HG03064 (cell line): ENCODE measurements around the gene GSTA1.
"Not testable (repeated sequence)": the region's sequence is repeated elsewhere in the genome, so short reads cannot be mapped to it uniquely, and the experiment has no call there.

ENCODE experiments used
- ATAC-seq: cut with Tn5 transposase; IDR thresholded peaks from one replicate; pipeline ENCODE4 v1.9.1; 2021; ENCODE audit warnings: low read depth; ENCODE audit not compliant: unreplicated experiment

GSTA1 gene

DNA sequence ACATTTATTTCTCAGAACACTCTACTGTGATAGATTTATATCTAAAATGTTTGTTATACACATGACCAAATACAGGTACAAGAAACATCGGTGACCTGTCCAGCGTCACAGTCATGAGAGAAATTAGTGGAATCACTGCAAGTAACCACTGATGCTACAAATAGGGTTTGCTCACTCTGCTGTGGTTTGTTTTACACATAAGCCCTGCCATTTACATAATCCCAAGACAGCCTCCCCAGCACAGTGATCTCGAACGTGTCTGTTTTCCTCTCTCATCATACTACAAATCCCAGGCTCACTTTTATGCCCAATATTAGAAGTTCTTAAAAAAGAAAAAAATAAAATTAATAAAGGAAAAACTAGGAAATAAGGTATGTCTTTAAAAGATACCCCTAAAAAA, 6.2 kb upstream of the GSTA1 start:
- not testable (repeated sequence) for ATAC-seq

DNA sequence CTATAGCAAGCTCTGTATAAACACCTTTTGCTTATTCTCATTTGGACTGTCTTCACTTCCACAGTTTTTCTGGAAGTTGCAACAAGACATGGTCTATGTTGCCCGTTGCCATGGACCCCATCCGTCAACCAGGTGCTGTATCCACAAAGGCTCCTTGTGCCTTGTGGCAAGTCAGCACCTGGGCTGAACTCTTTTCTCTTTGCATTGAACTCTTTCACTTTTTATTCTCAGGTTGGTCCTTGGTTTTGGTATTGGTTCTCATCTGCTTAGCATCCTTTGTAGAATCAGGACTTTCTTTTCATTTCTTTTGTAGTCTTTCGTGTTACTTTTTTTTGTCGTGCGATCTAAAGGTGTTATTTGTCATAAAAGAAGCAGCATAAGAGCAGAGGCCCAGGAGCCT, 5.0 kb upstream of the GSTA1 start:
- ATAC-seq = no peak

DNA sequence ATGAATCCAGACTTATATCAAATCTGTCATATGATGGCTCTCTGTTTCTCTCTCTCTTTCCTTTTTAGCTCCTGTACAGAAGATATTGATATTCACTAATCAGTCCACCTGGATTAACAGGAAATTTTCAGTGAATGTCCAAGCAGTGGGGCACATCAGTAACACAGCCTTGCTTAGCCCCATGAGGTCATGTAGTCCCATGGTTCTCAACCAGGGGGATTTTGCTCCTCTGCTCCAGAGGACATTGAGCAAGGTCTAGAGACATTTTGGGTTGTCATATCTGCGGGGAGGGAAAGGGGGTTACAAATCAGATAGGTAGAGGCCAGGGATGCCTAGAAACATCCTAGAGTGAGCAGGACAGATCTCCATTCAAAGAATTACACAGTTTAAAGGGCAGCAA, 810 bp downstream of the GSTA1 start:
- ATAC-seq = no peak

DNA sequence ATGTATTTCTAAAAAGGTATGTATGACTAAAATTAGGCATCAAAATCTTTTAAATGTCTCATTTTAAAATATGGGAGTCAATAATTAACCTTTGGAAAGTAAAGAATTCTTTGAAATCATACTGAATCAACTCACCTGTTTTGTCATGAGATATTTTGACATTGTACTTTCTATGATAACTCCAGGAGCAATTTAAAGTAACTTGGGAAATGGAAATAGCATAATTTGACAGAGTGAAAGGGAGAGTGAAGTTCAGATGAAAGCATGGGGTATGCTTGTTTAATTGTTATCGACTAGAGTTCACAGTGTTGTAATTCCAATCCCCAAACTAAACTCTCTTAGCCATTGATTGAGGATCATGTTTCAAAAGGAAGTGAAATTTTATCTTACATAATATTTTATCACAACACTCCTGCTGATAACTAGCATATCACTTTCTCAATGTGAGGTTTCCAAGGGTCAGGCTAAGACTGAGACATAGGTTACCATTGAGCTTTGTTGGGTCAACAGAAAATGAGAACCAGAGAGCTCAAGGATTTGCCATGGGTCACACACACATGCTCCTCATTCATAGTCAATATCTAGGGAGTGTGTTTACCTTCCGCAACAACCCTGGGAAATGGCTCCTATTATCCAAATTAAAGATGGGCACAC, 2.3 kb downstream of the GSTA1 start:
- no peak for ATAC-seq

DNA sequence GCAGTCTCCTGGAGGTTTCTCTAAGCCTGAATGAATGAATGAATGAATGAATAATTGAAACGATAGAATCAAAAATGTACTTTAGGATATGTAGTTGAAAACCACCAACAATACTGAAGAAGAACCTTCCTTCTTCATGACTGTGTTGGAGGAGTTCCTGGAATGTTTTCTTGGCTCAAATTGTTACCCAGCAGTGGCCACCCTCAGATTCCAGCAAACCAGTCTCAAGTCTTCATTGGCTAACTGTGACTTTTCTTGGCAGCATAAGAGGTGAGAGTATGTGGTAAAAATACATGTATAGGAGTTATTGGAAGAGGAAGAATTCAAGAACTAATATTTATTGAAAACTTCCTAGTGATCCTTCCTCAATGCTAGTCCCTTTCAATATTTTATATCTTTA, 4.3 kb downstream of the GSTA1 start:
- not testable (repeated sequence) for ATAC-seq

DNA sequence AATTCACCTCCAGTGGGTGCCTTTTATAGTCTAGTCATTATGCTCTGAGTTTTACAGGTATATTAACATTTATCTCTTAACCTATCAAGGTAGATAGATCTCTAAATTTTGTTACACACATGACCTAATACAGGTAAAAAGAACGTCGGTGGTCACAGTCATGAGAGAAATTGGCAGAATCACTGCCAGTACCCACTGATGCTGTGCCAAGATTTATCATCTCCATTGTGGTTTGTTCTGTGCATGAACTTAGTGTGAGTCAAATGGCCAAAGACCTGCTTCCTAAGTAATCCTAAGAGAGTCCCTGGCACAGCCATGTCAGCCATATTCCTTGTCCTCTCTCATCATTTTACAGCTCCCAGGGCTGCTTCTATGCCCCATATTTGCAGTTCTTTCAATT, 9.2 kb downstream of the GSTA1 start:
- not testable (repeated sequence) for ATAC-seq

DNA sequence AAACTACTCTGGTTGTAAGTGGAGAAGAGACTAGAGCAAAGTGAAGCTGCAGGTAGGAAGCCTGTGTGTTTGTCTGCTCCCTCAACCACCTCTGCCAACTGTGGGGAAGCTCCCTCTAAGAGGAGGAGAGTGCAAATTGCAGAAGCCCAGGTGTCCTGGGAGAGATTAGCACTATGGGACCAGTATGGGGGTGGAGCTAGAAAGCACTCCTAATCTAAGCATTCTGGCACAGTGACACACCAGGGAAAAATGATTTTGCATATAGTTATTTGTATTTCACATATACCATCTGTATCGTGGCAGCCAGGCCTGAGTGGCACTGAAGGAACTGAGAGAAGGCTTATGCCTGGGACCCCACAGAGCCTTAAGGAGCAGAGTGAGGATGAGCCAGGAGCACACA, 12.8 kb downstream of the GSTA1 start:
- ATAC-seq = no peak

DNA sequence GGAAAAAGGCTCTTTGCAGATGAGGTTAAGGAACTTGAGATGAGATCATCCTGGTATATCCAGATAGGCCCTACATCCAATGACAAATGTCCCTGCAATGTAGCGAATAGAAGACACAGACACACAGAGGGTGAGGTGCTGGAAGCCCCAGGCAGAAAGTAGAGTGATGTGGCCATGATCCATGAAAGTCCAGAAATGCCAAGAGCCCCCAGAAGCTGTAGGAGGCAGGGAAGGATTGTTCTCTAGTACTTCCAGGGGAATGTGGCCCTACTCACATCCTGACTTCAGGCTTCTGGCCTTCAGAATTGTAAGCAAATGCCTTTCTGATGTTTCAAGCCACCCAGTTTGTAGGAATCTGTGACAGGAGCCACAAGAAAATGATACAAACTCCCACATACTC, 14.0 kb downstream of the GSTA1 start:
- ATAC-seq = not testable (repeated sequence)

DNA sequence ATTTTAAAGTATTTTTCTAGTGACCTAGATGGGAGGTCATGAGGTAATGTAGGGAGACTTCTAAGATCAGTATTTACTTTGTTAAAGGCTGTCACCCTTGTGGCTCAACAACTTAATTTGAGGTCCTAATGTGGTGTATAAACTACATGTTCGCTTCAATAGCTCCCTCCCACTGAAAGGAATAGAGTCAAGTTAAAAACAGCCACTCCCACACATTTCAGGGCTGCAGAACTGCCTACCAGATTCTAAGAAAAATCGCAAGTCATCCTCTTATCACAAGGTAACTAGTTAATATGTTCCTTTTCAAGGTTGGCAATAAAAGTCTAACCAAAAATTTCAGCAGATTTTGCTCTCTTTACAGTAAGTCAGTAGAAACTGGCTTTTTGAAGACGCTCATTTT, 15.1 kb downstream of the GSTA1 start:
- ATAC-seq = no peak

DNA sequence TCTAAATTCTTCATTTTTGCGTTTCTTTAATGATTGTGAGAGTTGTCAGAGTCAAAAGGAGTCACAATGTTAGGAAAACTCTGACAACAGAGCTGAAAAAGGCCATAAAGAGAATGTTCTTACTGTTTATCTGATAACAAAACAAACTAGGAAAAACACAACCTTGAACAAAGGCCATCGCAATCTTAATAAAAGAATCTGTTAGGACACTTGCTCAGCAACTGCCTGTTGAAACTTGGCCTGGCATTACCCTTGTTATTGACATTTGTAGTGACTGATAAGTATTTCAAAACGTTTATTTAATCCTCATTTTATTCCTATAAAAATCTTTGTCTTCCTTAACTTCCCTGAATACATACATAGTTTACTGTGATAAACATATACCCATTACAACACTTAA, 15.7 kb downstream of the GSTA1 start:
- ATAC-seq = no peak

DNA sequence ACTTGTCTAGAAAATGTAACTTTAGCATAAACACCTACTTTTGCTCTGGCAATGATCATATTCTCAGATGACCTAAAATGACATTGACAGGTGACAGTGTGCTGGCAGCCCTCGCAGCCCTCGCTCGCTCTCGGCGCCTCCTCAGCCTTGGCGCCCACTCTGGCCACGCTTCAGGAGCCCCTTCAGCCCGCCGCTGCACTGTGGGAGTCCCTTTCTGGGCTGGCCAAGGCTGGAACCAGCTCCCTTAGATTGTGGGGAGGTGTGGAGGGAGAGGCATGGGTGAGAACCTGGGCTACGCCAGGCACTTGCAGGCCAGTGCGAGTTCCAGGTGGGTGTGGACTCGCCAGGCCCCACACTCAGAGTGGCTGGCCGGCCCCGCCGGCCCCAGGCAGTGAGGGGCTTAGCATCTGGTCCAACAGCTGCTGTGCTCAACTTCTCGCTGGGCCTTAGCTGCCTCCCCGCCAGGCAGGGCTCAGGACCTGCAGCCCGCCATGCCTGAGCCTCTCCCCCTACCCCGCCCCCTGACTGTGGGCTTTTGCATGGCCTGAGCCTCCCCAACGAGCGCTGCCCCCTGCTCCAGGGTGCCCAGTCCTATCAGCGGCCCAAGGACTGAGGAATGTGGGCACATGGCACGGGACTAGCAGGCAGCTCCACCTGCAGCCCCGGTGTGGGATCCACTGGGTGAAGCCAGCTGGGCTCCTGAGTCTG, 17.2 kb downstream of the GSTA1 start:
- ATAC-seq = no peak

DNA sequence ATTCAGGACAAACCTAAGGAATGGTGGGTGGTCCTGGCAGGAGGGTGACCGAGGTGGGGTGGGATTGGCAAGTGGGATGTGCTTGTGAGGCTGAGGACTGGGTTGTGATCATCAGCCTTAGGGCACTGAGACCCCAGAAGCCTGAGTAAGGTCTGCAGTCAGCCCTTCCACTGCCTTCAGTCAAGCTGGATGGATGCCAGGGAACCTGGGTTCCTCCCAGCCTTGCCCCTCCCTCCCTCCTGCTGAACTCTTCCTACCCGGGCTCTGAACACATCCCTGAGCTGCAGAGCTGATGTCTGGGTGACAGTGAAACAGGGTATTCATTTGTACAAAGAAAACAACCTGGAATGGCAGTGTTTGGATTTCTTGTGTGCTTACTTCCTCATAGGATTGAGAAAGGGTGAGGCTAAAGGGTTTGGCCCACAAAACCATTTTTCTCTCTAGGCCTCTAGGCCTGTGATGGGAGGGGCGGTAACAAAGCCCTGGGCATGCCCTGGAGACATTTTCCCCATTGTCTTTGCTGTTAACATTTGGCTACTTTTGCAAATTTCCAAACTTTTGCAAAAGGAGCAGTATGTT, 20.8 kb downstream of the GSTA1 start:
- not testable (repeated sequence) for ATAC-seq

DNA sequence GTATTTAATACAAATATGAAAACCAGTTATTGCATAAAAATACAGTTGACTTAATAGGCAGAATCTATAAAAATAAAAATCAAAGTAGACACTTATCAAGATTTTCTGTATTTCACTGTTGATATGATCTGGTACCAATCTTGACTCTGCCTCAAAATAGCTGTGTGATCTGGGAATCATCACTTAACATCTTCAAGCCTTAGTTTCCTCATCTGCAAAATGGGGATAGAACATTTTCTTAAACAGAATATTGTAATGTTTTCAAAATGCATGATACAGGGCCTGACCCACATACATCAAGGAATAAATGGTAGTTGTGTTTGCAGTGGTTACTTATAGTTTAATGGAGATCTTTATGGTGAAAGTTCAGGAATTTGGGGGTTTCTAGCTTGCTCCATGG, 21.4 kb downstream of the GSTA1 start:
- not testable (repeated sequence) for ATAC-seq

DNA sequence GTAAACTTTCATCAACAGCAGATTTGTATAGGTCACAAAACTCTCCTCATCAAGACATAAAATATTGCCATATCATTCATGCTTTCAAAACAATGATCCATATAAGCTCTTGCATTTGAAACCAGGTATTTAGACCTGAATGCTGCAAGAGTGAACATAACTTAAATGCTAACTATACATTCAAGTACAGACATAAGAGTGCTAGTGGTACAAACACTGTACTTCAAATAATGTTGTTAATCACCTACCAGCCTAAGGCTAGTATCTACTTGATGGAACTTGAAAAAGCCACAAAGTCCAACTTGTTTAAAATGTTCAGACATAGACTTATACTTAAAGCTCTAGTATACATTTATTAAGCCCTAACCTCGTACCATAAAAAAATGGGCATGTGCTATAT, 24.4 kb downstream of the GSTA1 start:
- no peak for ATAC-seq

DNA sequence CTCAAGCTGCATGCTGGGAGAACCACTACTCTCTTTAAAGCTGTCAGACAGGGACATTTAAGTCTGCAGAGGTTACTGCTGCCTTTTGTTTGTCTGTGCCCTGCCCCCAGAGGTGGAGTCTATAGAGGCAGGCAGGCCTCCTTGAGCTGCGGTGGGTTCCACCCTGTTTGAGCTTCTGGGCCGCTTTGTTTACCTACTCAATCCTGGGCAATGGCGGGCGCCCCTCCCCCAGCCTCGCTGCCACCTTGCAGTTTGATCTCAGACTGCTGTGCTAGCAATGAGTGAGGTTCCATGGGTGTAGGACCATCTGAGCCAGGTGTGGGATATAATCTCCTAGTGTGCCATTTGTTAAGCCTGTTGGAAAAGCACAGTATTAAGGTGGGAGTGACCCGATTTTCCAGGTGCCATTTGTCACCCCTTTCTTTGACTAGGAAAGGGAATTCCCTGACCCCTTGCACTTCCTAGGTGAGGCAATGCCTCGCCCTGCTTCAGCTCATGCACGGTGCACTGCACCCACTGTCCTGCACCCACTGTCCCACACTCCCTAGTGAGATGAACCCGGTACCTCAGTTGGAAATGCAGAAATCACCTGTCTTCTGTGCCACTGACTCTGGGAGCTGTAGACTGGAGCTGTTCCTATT, 26.8 kb downstream of the GSTA1 start:
- not testable (repeated sequence) for ATAC-seq

DNA sequence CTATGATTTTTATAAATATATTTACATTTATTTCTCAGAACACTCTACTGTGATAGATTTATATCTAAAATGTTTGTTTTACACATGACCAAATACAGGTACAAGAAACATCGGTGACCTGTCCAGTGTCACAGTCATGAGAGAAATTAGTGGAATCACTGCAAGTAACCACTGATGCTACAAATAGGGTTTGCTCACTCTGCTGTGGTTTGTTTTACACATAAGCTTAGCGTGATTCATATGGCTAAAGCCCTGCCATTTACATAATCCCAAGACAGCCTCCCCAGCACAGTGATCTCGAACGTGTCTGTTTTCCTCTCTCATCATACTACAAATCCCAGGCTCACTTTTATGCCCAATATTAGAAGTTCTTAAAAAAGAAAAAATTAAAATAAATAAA, 34.2 kb downstream of the GSTA1 start:
- not testable (repeated sequence) for ATAC-seq

DNA sequence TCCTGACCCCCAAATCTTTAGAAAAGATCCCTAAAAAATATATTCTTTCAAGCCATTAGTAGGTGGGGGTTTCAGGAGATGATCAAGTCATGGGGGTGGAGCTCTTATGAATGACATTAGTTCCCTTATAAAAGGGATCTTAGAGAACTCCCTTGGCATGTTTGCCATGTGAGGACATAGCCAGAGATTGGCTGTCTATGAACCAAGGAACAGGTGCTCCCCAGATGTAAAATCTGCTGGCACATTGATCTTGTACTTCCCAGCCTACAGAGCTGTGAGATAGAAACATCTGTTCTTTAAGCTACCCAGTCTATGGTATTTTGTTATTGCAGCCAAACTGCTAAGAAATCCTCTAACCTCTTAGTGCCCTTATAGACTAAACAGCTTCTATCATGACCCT, 36.0 kb downstream of the GSTA1 start:
- ATAC-seq = not testable (repeated sequence)

DNA sequence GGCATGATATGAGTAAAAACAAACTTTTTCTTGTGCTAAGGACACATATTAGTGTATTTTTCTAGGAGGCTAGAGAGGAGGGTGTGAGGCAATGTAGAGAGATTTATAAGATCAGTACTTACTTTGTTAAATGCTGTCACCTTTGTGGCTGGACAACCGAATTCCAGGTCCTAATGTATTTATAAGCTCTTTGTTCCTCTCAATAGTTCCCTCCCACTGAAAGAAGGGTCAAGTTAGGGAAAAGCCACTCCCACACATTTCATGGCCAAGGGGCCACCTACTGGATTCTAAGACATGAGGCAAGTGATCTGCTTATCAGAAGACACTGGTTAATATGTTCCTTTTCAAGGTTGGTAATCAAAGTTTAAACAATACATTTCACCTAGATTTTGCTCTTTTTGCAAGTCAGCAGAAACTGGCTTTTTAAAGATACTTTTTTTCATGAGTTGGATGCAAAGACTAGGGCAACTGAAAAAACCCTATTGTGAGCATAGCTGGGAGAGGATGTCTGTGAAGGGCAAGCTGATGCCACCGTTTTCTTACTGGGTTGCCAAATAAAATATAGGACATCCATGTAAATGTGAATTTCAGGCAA, 40.2 kb downstream of the GSTA1 start, which contains the start of gene GSTA2:
TSS of gene GSTA2 (minus strand) at position 154 of the 595 bp plus-strand sequence. CDS start 5,528 bp downstream, outside the sequence.
- ATAC-seq = not testable (repeated sequence)

DNA sequence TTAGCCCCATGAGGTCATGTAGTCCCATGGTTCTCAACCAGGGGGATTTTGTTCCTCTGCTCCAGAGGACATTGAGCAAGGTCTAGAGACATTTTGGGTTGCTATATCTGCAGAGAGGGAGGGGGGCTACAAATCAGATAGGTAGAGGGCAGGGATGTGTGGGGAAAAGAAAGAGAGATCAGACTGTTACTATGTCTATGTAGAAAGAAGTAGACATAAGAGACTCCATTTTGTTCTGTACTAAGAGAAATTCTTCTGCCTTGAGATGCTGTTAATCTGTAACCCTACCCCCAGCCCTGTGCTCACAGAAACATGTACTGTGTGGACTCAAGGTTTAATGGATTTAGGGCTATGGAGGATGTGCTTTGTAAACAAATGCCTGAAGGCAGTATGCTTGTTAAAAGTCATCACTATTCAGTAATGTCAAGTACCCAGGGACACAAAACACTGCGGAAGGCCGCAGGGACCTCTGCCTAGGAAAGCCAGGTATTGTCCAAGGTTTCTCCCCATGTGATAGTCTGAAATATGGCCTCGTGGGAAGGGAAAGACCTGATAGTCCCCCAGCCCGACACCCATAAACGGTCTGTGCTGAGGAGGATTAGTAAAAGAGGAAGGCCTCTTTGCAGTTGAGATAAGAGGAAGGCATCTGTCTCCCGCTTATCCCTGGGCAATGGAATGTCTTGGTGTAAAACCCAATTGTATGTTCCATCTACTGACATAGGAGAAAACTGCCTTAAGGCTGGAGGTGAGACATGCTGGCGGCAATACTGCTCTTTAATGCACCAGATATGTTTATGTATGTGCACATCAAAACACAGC, 41.7 kb downstream of the GSTA1 start:
- ATAC-seq = not testable (repeated sequence)

DNA sequence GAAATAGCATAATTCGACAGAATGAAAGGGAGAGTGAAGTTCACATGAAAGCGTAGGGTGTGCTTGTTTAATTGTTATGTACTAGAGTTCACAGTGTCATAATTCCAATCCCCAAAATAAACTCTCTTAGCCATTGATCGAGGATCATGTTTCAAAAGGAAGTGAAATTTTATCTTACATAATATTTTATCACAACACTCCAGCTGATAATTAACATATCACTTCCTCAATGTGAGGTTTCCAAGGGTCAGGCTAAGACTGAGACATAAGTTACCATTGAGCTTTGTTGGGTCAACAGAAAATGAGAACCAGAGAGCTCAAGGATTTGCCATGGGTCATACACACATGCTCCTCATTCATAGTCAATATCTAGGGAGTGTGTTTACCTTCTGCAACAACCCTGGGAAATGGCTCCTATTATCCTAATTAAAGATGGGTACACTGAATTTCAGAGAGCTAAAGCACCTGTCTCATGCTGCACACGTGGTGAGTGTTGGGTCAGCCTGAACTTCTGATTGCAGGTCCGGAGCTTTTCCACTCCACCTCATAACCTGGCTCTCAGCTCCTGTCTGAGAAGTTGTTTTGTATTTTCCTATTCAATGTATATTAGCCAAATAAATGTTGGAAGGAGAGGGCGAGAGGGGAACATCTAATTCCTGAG, 43.4 kb downstream of the GSTA1 start:
- no peak for ATAC-seq
